ENCODE data around the gene RHEB.

The RHEB gene

DNA sequence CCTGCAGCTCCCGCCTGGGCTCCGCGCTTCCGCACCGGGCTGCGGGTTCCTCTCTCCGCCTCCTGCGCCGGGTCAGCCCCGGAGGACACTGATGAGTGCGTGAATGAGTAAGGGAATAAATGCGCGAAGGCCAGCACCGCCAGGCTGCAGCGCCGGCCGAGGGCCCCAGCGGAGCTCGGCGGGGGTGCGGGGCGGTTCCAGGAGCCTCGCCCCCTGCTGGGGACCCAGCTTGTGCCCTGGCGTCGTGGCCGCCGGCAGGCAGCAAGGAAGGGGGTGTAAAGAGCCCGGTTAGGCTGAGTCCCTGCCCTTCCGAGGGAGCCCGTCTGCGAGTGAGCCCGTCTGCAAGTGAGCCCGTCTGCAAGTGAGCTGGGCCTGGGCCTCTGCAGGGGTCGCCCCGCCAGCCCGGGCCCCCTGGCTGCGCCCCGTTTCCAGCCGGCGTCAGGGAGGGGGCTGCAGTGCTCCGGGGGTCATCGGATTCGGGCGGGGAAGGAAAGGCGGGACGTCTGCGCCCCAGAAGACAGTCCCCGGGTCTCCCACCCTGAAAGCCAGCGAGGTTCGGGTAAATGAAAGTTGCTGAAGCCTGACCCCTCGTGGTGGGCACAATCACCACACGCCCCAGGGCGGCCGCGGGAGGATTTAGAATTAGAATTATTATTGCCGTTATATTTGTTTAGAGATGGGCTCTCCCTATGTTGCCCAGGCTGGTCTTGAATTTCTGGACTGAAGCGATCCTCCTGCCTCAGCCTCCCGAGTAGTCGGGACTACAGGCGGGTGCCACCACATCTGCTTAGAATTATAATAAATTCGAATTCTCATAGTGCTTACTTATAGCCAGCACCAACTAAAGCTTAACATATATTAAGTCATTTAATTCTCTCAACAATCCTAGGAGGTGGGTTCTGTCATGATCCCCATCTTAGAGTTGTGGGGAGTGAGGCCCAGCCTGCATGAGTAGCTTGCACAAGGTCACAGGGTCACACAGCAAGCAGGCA is 71.1 kb downstream of the RHEB start:
- peak; percentile 69 for DNase-seq (ENCODE audit: low read depth)

DNA sequence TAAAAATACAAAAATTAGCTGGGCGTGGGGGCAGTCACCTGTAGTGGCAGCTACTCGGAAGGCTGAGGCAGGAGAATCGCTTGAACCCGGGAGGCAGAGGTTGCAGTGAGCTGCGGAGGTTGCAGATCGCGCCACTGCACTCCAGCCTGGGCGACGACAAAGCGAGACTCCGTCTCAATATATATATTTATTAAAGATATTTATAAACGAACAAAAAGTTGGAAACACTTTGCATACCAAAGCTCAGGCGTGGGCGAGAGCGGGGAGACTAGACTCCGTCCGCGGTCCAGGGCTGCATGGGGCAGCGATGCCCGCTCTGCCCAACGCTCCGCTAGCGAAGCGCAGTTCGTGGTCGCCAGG is 71.8 kb downstream of the RHEB start:
- no peak for DNase-seq (ENCODE audit: low read depth)

DNA sequence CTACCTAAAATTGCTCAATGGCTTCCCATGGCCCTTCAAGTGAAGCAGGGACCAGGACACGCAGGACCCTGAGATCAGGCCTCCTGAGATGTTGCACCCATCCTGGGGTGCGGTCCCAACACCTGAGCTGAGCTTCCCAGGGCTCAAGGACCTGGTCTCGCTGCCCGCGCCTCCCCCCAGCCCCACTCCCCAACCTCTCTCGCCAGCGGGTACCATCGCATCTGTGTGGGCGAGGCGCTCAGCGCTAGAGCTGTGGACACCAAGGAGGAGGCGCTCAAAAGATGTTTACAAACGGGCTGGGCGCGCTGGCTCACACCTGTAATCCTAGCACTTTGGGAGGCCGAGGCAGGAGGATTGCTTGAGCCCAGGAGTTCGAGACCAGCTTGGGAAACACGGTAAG is 72.4 kb downstream of the RHEB start:
- DNase-seq (ENCODE audit: low read depth), result no peak

DNA sequence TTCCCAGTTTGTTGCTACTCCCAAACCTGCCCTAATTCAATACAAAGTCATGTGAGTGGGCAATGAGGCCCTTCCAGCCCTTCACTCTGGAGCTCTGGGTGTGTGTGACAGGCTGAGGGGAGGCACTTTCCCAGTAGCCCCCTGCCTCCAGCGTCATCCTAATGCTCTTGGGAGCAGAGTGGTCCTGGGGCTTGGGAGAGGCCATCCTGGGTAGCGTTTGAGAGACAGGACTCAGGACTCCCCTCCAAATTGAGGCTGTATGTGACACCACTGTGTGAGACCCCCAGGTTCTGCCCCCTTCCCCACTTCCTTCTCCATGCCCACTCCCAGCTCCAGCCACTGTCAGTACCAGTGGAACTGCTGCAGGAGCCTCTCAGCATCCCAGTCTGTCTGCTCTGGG is 73.3 kb downstream of the RHEB start:
- no peak for DNase-seq (ENCODE audit: low read depth)

DNA sequence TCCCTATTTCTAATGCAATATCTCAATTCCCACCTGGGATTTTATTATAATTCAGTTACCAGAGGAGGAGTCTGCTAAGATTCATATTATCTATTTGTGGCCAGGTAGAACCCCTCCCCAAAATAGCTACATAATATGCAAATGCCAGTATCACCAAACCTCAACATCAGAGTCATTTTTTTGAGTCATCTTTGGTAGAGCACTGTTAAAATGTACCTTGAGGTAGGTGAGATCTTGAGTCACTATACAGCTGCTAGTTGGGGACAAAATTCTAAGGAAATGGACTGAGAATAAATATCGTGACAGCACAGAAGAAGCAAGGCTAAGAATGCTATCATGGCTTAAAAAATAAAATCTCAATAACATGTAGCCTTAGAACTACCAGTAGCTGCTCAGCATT is 75.1 kb downstream of the RHEB start:
- no peak for DNase-seq (ENCODE audit: low read depth)

DNA sequence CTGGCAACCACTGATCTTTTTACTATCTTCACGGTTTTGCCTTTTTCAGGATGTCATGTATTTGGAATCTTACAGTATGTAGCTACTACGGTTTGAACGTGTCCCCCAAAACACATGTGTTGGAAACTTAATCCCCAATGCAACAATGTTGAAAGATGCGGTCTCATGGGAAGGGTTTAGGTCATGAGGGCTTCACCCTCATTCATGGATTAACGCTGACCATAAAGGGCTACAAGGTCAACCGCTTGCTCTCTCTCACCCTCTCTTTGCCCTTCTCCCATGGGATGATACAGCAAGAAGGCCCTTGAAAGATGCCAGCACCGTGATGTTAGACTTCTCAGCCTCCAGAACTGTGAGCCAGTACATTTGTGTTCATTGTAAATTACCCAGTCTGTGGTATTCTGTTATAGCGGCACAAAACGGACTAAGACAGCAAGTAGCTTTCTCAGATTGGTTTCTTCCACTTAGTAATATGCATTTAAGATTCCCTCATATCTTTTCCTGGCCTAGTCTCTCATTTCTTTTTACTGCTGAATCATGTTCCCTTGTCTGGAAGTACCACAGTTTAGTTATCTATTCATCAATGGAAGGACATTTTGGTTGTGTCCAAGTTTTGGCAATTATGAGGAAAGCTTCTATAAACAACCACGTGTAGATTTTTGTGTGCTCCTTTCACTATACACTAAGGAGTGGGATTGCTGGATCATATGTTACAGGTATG is 76.8 kb downstream of the RHEB start:
- DNase-seq (ENCODE audit: low read depth), result no peak

DNA sequence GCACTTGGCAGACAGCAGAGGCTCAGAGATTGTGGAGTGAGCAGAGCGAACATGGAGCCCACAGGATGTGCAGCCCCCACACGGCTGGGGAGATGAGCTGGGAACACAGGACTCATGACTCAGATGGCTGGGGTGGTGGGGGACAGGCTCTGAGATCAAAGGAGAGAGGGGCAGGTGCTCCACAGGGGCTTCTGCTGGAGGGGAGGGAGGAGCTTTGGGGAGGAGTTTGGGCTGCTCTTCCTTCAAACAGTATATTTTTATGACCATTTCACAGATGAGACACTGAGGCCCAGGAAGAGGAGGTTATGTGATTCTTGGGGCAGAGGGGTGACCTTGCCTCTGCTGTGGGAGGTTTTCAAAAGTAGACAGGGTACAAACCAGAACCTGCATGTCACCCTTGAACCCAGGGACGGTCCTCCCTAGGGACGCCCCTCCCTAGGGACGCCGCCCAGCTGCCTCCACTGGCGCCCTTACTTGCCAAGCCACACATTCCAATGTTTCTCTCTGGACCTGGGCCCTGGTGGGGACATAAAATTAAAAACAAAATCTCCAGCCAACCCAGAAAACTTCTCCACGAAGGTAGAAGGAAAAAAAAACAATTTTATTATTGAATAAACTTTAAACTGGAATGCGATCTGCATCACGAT is 78.8 kb downstream of the RHEB start:
- no peak for DNase-seq (ENCODE audit: low read depth)

DNA sequence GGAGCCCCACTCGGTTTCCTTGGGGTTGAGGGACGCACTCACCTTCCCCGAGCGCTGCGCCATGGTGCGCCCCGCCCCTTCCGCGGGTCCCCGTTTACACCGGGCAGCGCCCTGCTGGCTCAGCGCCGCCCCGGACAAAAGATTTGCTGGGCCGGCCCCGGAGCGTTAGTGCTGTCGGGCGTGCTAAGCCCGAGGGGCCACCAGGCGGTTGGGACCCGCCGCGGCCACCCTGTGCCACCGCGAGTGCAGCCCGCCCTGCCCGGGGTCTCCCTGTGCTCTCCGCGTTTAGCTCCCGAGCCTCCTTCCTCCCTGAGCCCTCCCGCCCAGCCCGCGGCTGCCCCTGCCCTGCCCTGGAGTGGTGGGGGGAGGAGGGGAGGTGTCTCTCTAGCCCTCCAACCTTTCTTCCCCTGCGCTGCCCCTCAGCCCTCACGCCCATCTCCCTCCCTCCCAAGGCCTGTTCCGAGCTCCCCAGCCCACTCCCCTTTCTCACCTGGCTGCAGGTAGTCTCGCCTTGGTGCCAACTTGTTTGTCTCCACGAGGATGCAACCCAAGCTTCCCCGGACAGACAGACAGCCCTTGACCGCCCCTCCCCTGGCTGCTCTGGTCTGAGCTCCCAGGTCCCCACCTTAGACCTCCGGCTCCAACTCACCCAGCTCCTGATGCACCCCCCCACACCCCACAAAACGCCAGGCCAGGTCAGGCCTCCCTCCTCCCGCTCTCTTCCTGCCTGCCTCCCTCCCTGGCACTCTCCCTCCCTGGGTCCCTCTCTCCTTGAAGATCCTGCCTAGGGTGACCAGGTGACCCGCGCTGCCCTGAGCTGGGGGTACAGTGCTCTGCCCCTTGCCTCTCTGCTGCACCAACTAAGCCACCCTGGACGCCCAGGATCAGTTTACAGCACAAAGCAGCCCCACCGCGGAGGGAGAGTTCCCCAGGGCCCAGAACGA is 79.6 kb downstream of the RHEB start, which contains the start of gene CRYGN:
Gene CRYGN (minus strand): TSS at position 287 of the 944 bp plus-strand sequence. CDS start 224 bp downstream, at position 63.
- DNase-seq (ENCODE audit: low read depth), result no peak

DNA sequence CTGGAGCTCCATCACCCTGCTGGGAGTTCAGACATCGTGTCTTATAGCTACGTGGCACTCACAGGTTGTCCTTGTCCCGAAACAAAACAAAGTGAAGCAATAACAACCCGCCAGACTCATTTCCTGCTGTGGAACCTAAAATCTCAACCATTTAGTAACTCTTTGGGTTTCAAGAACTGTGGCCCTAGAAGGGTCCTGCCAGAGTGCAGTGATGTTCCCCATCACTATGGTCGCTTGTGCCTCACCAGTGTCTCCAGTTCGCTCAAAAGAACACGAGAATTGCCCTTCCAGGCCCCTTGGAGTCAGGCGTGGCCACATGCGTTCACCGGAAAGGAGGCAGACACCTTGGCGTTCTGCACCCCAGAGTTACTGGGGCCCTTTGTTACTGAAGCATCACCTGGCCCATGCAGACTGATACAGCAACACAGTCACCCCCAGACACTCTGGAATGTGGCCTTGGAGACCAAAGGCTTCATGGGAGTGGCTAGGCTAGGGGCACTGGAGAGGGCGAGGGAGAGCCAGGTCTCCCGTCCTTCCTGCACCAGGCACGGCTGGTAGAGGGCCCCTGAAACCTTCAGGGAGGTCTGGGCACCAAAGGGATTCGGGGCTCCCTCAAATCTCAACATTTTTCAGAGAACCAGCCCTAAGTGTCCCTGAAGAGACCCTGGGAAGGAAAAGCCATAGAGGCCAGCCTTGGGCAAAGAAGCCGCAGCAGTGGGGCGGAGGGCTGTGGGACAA is 80.7 kb downstream of the RHEB start:
- DNase-seq (ENCODE audit: low read depth), result no peak

DNA sequence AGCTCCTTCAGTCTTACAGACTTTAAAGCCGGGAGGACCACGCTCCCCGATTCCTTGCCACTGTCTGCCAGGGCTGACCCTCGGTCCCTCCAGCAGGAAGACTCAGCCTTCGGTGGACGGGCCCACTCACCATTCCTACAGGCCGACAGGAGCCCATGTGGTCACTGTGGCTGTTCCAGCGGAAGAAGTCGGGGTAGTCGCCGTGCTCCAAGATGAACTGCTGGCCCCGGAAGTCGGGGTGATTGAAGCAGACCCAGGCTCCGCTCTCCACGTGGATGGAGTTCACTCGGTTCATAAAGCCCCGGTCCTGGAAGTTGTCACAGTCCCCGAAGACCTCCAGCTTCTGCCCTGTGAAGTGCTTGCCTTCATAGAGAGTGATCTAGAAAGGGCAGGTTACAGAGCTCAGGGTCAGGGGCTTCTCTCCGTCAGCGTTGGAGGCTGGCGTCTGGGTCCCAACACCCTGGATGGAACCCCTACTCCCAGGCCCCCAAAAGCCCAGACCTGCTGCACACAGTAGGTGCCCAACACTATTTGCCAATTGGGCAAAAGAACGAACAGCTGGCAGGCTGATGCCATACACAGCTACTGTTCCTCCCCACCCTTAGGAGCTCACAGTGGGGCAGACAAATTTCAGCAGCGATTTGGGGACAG is 81.7 kb downstream of the RHEB start:
- no peak for DNase-seq (ENCODE audit: low read depth)

DNA sequence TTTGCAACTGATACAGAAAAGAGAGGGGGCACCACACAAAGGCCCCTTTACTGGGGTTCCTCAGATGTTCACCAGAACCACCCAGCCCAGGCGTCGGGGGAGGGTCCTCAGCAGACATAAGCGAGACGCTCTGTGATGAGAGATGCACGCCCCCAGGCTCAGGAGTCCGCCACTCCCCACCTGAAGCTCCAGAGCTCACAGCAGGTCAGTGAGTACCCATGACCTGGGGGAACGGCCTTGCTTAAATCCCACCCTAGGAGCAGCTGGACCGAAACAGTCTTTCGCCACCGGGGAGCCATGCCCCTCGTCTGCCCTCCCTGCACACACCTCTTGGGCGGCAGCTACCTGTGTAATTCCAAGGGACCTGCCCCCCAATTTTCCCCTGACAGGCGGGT is 82.5 kb downstream of the RHEB start:
- no peak for DNase-seq (ENCODE audit: low read depth)

DNA sequence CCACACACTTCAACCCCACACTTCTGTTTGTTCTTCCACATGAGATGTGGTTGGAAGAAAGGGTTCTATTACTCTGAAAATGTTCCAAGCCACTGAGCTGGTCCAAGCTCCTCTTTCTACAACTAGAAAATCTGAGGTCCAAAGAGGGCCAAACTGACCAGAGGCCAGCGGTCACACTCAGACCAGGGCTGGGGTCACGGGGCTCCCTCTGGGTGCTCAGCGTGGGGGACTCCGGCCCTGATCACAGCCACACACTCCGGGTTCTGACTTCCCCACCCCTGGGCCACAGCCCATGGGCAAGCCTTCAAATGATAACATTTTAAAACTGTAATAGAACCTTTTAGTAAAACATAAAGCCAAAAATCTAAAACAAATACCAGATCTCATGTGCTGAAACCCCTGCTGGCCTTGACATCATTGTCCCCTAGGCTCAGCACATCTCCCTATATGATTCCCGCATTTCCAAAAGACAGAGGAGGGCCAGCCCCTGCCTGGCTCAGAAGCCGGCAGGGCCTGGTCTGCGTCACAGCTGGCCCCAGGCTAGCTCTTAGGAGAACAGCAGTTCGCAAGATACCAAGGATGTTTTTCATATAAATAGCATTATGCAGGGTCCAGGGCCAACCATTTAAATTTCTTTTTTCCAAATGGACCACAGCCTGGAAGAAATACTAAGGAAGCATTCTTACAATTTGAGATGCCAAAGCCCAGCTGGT is 83.1 kb downstream of the RHEB start:
- DNase-seq (ENCODE audit: low read depth), result no peak

DNA sequence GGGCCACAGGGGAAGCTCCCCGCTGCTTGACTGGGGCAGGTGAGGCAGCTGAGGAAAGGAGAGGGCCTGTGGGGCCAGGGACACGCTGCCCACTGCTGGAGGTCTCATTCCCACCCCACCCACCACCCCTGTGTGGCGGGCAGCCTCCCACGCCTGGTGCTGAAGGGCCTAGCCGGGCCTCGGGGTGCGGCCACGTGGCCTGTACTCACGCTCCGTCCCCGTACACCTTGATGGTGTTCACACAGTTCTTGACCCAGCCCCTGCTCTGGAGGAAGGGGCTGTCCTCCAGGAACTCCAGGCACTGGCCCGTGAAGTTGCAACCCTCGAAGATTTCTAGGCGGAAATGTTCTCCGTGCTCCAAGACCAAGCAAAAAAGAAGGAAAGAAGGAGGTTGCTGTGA is 83.7 kb downstream of the RHEB start:
- no peak for DNase-seq (ENCODE audit: low read depth)

DNA sequence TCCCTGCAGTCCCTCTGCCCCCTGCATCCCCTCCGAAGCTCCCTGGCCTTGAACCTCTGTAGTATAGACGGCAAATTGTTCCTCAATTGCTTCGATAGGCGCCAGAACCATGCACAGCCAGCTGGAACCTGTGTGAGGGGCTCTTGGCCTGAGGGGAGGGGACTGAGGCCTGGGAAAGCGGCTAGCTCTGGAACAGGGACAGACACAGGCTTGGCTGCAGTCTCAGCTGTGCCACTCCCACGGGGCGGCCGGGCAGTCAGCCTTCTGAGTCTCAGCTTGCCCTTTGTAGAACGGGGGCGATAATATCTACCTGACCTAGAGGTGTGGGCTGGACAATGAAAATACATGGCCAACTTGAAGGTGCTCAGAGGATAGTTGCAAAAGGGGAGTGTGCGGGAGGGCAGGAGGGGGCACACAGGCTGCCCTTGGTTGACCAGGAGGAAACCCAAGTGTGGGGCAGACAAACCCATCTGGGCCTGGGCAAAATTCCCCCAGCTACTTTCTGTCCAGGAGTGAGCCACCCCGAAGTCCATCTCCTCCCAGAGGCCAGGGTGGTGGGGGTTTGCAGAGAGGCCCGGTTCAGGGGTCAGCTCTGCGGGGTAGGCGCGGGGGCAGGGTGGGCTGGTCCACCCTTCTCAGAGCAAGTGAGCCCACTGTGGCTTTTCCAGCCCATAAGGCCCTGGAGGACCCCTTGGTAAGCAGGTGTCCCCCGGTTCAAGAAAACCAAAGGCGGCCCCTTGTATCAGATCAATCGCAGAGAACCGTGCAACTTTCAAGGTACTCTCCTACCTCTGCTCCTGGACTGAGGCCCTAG is 84.4 kb downstream of the RHEB start:
- DNase-seq (ENCODE audit: low read depth), result no peak

DNA sequence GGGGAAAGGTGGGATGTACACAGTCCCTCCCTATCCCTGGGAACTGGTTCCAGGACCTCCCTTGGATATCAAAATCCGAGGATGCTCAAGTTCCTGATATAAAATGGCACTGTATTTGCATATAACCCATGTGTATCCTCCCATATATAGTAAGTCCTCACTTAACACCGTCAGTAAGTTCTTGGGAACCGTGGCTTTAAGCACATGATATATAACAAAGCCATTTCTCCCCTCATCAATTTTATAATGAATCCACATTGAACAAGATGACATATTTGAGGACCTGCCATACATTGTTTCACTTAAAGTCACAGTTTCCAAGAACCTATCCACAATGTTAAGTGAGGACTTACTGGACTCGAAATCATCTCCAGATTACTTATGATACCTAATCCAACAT is 85.1 kb downstream of the RHEB start:
- DNase-seq (ENCODE audit: low read depth), result no peak

DNA sequence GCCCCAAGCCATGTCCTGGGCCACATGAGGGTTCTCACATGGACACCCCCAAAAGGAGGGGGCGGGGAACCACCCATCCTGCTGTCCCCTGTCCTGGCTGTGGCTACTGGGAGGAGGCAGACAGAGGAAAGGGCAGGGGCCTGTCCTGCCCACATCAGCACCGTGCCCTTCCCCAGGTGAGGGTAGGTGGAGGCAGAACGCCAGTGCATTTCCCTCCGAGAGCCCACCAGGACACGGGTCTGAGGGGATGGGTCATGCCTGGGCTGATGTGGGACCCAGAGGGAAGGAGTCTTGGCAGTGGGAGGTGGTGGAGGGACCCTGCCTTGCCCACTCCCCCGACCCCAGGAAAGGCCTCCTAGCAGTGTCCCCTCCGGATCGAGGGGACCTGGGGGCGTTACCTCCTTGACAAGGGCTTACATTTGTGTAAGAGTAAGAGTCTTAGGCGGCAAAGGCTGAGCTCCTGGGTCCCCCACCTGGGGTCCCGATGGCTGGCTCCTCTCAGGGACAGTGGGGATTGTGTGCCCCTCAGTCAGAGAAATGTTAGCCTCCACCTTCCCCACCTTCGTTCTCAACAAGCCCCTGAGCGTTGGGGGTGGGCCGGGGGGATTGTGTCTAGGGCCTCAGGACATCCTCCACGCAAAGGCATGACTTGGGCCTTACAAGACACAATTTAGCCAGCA is 85.8 kb downstream of the RHEB start:
- no peak for DNase-seq (ENCODE audit: low read depth)

DNA sequence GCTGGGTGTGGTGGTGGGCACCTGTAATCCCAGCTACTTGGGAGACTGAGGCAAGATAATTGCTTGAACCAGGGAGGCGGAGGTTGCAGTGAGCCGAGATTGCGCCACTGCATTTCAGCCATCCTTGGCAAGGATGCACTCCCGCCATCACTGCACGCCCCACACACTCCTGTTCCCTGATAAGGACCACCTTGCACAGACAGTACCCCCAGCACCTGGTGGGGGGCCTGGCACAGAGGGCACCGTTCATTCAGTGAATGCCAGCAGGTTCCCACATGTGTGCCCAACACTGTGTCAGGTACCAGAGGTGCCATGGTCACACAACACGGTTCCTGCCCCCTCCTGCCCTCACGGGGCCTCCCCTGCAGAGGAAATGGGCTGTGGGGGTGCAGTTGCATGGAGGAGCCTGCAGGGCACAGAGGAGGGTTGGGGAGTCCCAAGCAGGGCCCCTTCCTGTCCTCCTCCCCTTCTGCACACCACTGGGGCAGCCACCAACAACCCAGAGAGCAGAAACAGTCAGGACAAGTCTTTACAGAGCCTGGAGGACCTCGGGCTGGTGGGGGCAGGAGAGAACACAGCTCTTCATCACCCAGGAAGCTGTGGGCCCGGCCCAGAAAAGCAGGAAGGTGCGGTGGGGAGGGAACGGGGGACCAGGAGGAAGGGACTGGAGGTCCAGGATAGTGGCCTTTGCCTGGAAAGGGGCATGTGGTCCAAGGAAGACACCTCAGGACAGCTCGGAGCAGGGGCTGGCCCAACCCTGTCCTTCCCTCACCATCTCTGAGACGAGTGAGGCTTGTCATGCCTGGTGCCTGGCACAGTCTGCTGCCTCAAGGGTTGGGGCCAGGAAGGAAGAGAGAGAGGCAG is 86.8 kb downstream of the RHEB start:
- no peak for DNase-seq (ENCODE audit: low read depth)
